Neural progenitor cell (in vitro differentiated cells): ENCODE data around the gene TCF15. TPM values are rescaled to one million over a fixed set of nuclear protein-coding genes. Genes with fewer than 3 reads are reported as not detected.

Experiments used
- DNase-seq: peaks from one replicate; pipeline ENCODE4 v3.0.0-alpha.2; 2016; ENCODE audit warnings: low spot score
- H2AFZ ChIP-seq: fragments of 200-600 bp; sonication (generic); replicated peaks from 2 replicates; pipeline ENCODE4 v1.6.1; 2016; ENCODE audit warnings: antibody characterized with exemption
- H3F3A ChIP-seq: fragments of 200-600 bp; sonication (generic); 2 replicates; pipeline ENCODE4 v1.6.1; 2016; ENCODE audit warnings: antibody characterized with exemption, low read depth
- H3K27ac ChIP-seq: fragments of 200-600 bp; sonication (generic); 2 replicates; pipeline ENCODE4 v1.5.1; 2016; ENCODE audit warnings: mild to moderate bottlenecking
- H3K27me3 ChIP-seq: fragments of 200-600 bp; sonication (generic); 2 replicates; pipeline ENCODE4 v1.6.1; 2016; ENCODE audit warnings: mild to moderate bottlenecking, moderate library complexity
- H3K36me3 ChIP-seq: fragments of 200-600 bp; sonication (generic); 2 replicates; pipeline ENCODE4 v1.5.1; 2016
- H3K4me1 ChIP-seq: fragments of 200-600 bp; sonication (generic); 2 replicates; pipeline ENCODE4 v1.6.1; 2016; ENCODE audit warnings: mixed run types
- H3K4me2 ChIP-seq: fragments of 200-600 bp; sonication (generic); 2 replicates; pipeline ENCODE4 v1.6.1; 2016
- H3K4me3 ChIP-seq: fragments of 200-600 bp; sonication (generic); 2 replicates; pipeline ENCODE4 v1.5.1; 2016
- H3K79me2 ChIP-seq: fragments of 200-600 bp; sonication (generic); 2 replicates; pipeline ENCODE4 v1.6.1; 2016; ENCODE audit warnings: low read depth
- H3K9ac ChIP-seq: fragments of 200-600 bp; sonication (generic); 2 replicates; pipeline ENCODE4 v1.6.1; 2016
- H3K9me3 ChIP-seq: fragments of 200-600 bp; sonication (generic); 2 replicates; pipeline ENCODE4 v1.5.1; 2016; ENCODE audit warnings: low read depth
- H4K20me1 ChIP-seq: fragments of 200-600 bp; sonication (generic); 2 replicates; pipeline ENCODE4 v1.6.1; 2016; ENCODE audit warnings: low read depth
- H3K27ac Mint-ChIP-seq: 3 replicates; pipeline ENCODE4 v1.8.0; 2021; ENCODE audit warnings: mixed read lengths
- H3K27me3 Mint-ChIP-seq: 2 replicates; pipeline ENCODE4 v1.8.0; 2022; ENCODE audit warnings: low read depth, mild to moderate bottlenecking, inconsistent platforms, moderate library complexity, mixed read lengths; ENCODE audit not compliant: insufficient read depth
- H3K36me3 Mint-ChIP-seq: 3 replicates; pipeline ENCODE4 v1.8.0; 2021; ENCODE audit warnings: mixed read lengths
- H3K4me1 Mint-ChIP-seq: 3 replicates; pipeline ENCODE4 v1.8.0; 2021; ENCODE audit warnings: mixed read lengths
- H3K4me3 Mint-ChIP-seq: 3 replicates; pipeline ENCODE4 v1.8.0; 2021; ENCODE audit warnings: mild to moderate bottlenecking, moderate library complexity, mixed read lengths
- H3K9me3 Mint-ChIP-seq: 3 replicates; pipeline ENCODE4 v1.8.0; 2020; ENCODE audit warnings: mixed read lengths
- CTCF ChIP-seq: fragments of 200-600 bp; sonication (generic); IDR thresholded peaks from 2 replicates; pipeline ENCODE4 v1.5.1; 2017; ENCODE audit warnings: antibody characterized with exemption, mild to moderate bottlenecking
- EZH2 ChIP-seq: fragments of 200-600 bp; sonication (generic); IDR thresholded peaks from 2 replicates; pipeline ENCODE4 v1.6.1; 2017; ENCODE audit warnings: antibody characterized with exemption, mild to moderate bottlenecking, moderate library complexity
- EZH2phosphoT487 ChIP-seq: fragments of 200-600 bp; sonication (generic); IDR thresholded peaks from 2 replicates; pipeline ENCODE4 v1.6.1; 2017; ENCODE audit warnings: antibody characterized with exemption
- total RNA-seq: library from RNA; depleted of rRNA; stranded (reverse); fragments of >200 nt; gene quantifications from 2 replicates; pipeline ENCODE4 v1.2.3, GENCODE V29; 2015; ENCODE audit warnings: low replicate concordance

The TCF15 gene
- total RNA-seq, 1 donor from 2014 or later: 0.07 TPM

GRCh38 chr20:620246-620645 lies 10.1 kb upstream of the TCF15 start:
- H3K4me1 Mint-ChIP-seq: peaks cover 22% of the 10 kb centered on the region
- H3K4me3 ChIP-seq: no peak overlapping the region
- no peaks in the 10 kb centered on the region for H3K27me3 ChIP-seq
- H4K20me1 ChIP-seq: no peaks in the 10 kb centered on the region
- H3K4me3 Mint-ChIP-seq: no peak overlapping the region
- H3K4me2 ChIP-seq: no peak overlapping the region
- H3K27ac Mint-ChIP-seq: peak overlapping the region; percentile 54
- H3K9me3 Mint-ChIP-seq: peaks cover 13% of the 10 kb centered on the region
- H3K79me2 ChIP-seq: no peaks in the 10 kb centered on the region
- no peaks in the 10 kb centered on the region for H3F3A ChIP-seq
- no peaks in the 10 kb centered on the region for H3K9me3 ChIP-seq
- no peak overlapping the region for H3K27ac ChIP-seq
- no peak for TF ChIP-seq EZH2
- no peaks in the 10 kb centered on the region for H3K36me3 Mint-ChIP-seq
- peak overlapping the region; percentile 1 for H2AFZ ChIP-seq
- peaks cover 8% of the 10 kb centered on the region for H3K4me1 ChIP-seq
- no peak for DNase-seq
- H3K9ac ChIP-seq: no peak overlapping the region
- H3K36me3 ChIP-seq: no peaks in the 10 kb centered on the region
- peaks cover 8% of the 10 kb centered on the region for H3K27me3 Mint-ChIP-seq

GRCh38 chr20:618980-619379 lies 8.9 kb upstream of the TCF15 start:
- no peaks in the 10 kb centered on the region for H3K36me3 Mint-ChIP-seq
- peaks cover 8% of the 10 kb centered on the region for H3K27me3 Mint-ChIP-seq
- Histone ChIP-seq H3K79me2 (no peaks in the 10 kb centered on the region), H3K4me1 (peaks cover 8% of the 10 kb centered on the region), H2AFZ (no peak overlapping the region), H3K36me3 (no peaks in the 10 kb centered on the region), H3K4me2 (no peak overlapping the region), H4K20me1 (no peaks in the 10 kb centered on the region), H3F3A (no peaks in the 10 kb centered on the region), H3K27me3 (no peaks in the 10 kb centered on the region), H3K9me3 (no peaks in the 10 kb centered on the region), H3K27ac (no peak overlapping the region), H3K4me3 (no peak overlapping the region), H3K9ac (no peak overlapping the region)
- DNase-seq: no peak
- peaks cover 22% of the 10 kb centered on the region for H3K4me1 Mint-ChIP-seq
- H3K4me3 Mint-ChIP-seq: no peak overlapping the region
- no peak overlapping the region for H3K27ac Mint-ChIP-seq
- H3K9me3 Mint-ChIP-seq: peaks cover 13% of the 10 kb centered on the region
- TF ChIP-seq EZH2phosphoT487: no peak
- no peak for TF ChIP-seq CTCF

GRCh38 chr20:617934-618690 lies 8.0 kb upstream of the TCF15 start:
- no peak overlapping the region for H3K27ac ChIP-seq
- no peaks in the 10 kb centered on the region for H3K79me2 ChIP-seq
- H3F3A ChIP-seq: no peaks in the 10 kb centered on the region
- no peak overlapping the region for H3K4me2 ChIP-seq
- H4K20me1 ChIP-seq: no peaks in the 10 kb centered on the region
- H3K9me3 Mint-ChIP-seq: peaks cover 13% of the 10 kb centered on the region
- no peak overlapping the region for H3K4me3 Mint-ChIP-seq
- peaks cover 8% of the 10 kb centered on the region for H3K27me3 Mint-ChIP-seq
- H3K27ac Mint-ChIP-seq: no peak overlapping the region
- H3K9ac ChIP-seq: no peak overlapping the region
- H3K36me3 ChIP-seq: no peaks in the 10 kb centered on the region
- H3K4me1 ChIP-seq: peaks cover 8% of the 10 kb centered on the region
- peaks cover 4% of the 10 kb centered on the region for H3K27me3 ChIP-seq
- no peaks in the 10 kb centered on the region for H3K36me3 Mint-ChIP-seq
- DNase-seq: no peak
- no peaks in the 10 kb centered on the region for H3K9me3 ChIP-seq
- TF ChIP-seq CTCF: no peak
- TF ChIP-seq EZH2phosphoT487: no peak
- no peak for TF ChIP-seq EZH2
- H3K4me3 ChIP-seq: no peak overlapping the region
- H3K4me1 Mint-ChIP-seq: peaks cover 18% of the 10 kb centered on the region
- no peak overlapping the region for H2AFZ ChIP-seq

- no peak overlapping the region for H3K4me3 Mint-ChIP-seq
- Histone ChIP-seq H2AFZ (no peak overlapping the region), H3K4me1 (no peaks in the 10 kb centered on the region), H4K20me1 (peaks cover 2% of the 10 kb centered on the region), H3K79me2 (no peaks in the 10 kb centered on the region), H3F3A (peaks cover 12% of the 10 kb centered on the region), H3K27me3 (peaks cover 30% of the 10 kb centered on the region), H3K27ac (no peak overlapping the region), H3K4me3 (no peak overlapping the region), H3K36me3 (no peaks in the 10 kb centered on the region), H3K9me3 (no peaks in the 10 kb centered on the region), H3K4me2 (no peak overlapping the region), H3K9ac (no peak overlapping the region)
- no peak overlapping the region for H3K27ac Mint-ChIP-seq
- H3K9me3 Mint-ChIP-seq: peaks cover 13% of the 10 kb centered on the region
- peaks cover 15% of the 10 kb centered on the region for H3K4me1 Mint-ChIP-seq
- DNase-seq: no peak
- H3K36me3 Mint-ChIP-seq: no peaks in the 10 kb centered on the region
- peaks cover 25% of the 10 kb centered on the region for H3K27me3 Mint-ChIP-seq
- TF ChIP-seq EZH2 (no peak), EZH2phosphoT487 (no peak), CTCF (no peak)
These were observed 5.4 kb upstream of the TCF15 start for GRCh38 chr20:615514-615913.
